Fibroblast of villous mesenchyme (primary cell): ENCODE measurements around the gene ZNF775. TPM values are rescaled to one million over a fixed set of nuclear protein-coding genes. Genes with fewer than 3 reads are reported as not detected.

Experiments
- DNase-seq: peaks from one replicate; pipeline ENCODE4 v3.0.0-alpha.2; 2010; ENCODE audit warnings: low read depth
- H3K4me3 ChIP-seq: 2 replicates; pipeline ENCODE4 v1.5.1; 2011; ENCODE audit warnings: low read depth, mild to moderate bottlenecking, low read length
- CTCF ChIP-seq: IDR thresholded peaks from 2 replicates; pipeline ENCODE4 v1.5.1; 2012; ENCODE audit warnings: low read depth, mild to moderate bottlenecking, low read length; ENCODE audit not compliant: insufficient read depth
- total RNA-seq: library from RNA; depleted of rRNA; stranded (reverse); fragments of >200 nt; gene quantifications from 2 replicates; pipeline ENCODE4 v1.2.3, GENCODE V29; 2012

ZNF775 gene
- total RNA-seq, 1 donor: 3.0 TPM

- no peak for DNase-seq
Observed at GRCh38 chr7:150413640-150414081, 34.5 kb downstream of the ZNF775 start.

GRCh38 chr7:150415161-150416153, 36.3 kb downstream of the ZNF775 start:
- no peak overlapping the region for H3K4me3 ChIP-seq
- DNase-seq: no peak
- no peak for TF ChIP-seq CTCF

More at GRCh38 chr7:150413640-150414081, 34.5 kb downstream of the ZNF775 start:
- H3K4me3 ChIP-seq: no peak overlapping the region
- no peak for TF ChIP-seq CTCF

- DNase-seq: no peak
- H3K4me3 ChIP-seq: no peak overlapping the region
- TF ChIP-seq CTCF: no peak
Observed at GRCh38 chr7:150417239-150417638, 38.1 kb downstream of the ZNF775 start.

- DNase-seq: no peak
- no peak for TF ChIP-seq CTCF
- H3K4me3 ChIP-seq: no peak overlapping the region
Observed at GRCh38 chr7:150417863-150418262, 38.7 kb downstream of the ZNF775 start.

GRCh38 chr7:150420242-150420641, 41.1 kb downstream of the ZNF775 start:
- TF ChIP-seq CTCF: no peak
- no peak overlapping the region for H3K4me3 ChIP-seq
- DNase-seq: no peak

- peak; percentile 77 for DNase-seq
- TF ChIP-seq CTCF: peak; percentile 89
- H3K4me3 ChIP-seq: no peak overlapping the region
Observed at GRCh38 chr7:150420987-150421674, 42.0 kb downstream of the ZNF775 start.
